AG10803 (cell line): Measurements from ENCODE around the gene TAS1R2.

Experiments used
- DNase-seq: peaks from one replicate; pipeline ENCODE4 v3.0.0; 2010; ENCODE audit warnings: low read depth
- H3K4me3 ChIP-seq: 2 replicates; pipeline ENCODE4 v1.5.1; 2011; ENCODE audit warnings: mild to moderate bottlenecking, low read length, control low read depth
- CTCF ChIP-seq: conservative IDR thresholded peaks from 2 replicates; pipeline ENCODE4 v1.5.1; 2011; ENCODE audit warnings: mild to moderate bottlenecking, low read length, control low read depth, inconsistent platforms

TAS1R2 gene

DNA sequence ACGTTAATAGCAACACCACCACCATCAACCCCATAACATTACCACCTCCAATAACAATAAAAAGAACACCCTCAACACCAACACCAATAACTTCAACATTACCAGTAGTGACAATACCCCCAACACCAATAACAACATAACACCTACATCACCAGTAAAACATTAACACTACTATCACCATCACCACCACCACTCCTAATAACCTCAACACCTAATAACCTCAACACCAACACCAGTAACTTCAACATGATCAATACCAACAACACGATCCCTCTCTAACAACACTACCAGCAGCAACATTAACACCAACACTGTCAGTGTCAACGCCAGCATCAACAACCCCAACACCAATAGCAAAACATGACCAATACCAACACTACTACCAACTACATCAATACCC lies 57.2 kb downstream of the TAS1R2 start:
- TF ChIP-seq CTCF, result no peak
- DNase-seq, result no peak
- no peak overlapping the region for H3K4me3 ChIP-seq

DNA sequence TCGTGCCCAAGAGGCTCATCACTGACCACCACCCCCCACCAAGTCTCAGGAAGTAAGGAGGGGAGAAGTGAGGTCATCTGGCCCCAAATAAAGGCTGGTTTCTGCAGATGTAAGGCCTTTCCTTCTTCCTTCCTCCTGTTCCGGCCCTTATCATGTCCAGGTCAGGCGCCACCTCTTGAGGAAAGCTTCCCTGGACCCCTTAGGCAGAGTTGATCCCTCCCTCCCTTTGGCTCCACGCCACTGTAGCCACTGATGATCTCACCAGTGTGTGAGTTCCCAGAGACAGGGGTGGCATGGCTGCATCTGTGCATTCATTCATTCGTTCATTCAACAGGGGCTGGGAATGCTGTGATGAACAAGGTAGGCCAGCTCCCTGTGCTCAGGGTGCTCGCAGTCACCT lies 59.2 kb downstream of the TAS1R2 start:
- no peak for TF ChIP-seq CTCF
- no peak for DNase-seq
- no peak overlapping the region for H3K4me3 ChIP-seq

DNA sequence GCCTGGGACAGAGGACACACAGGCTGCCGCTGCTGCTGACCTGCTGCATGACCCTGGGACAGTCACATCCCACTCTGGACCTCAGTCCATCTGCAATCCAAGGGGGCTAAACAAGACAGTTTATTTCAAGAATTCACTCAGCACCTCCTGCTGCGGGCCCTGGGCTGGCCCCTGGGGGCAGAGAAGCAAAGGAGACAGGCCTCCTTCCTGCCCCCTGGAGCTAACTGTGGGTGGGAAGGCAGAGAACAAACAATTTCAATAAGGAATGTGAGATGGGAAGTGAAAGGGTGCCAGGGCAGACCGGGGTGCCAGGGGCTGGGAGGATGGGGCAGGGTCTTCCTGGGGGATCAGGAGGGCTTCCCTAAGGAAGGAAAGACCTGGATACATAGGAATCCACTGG lies 60.0 kb downstream of the TAS1R2 start:
- DNase-seq, result no peak
- H3K4me3 ChIP-seq, result no peak overlapping the region
- TF ChIP-seq CTCF, result no peak

GRCh38 chr1:18798946-18799345 lies 60.5 kb downstream of the TAS1R2 start:
- DNase-seq, result no peak
- no peak overlapping the region for H3K4me3 ChIP-seq
- TF ChIP-seq CTCF, result no peak

DNA sequence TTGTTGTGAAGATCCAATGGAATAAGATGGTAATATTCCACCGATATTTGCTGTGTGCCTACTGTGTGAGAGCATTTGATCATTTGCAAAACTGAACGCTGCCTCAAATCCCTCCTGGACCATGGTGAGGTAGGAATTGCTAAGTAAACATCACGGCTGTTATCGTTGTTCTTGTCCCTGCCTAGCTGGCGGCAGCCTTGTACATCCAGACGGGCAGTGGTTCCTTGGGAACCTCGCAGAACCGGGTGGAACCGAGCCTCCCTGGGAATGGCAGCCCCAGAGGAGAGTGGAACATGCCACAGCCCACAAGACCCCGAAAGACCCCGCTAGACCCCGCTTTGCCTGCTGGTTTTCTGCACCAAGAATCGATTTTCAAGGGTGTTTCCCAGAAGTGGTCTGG lies 60.9 kb downstream of the TAS1R2 start:
- DNase-seq, result no peak
- H3K4me3 ChIP-seq, result no peak overlapping the region
- no peak for TF ChIP-seq CTCF

GRCh38 chr1:18796950-18797349 lies 62.5 kb downstream of the TAS1R2 start:
- H3K4me3 ChIP-seq, result no peak overlapping the region
- no peak for TF ChIP-seq CTCF
- DNase-seq, result no peak

- DNase-seq, result no peak
- no peak for TF ChIP-seq CTCF
- H3K4me3 ChIP-seq, result no peak overlapping the region
Measured at GRCh38 chr1:18795002-18795689, 64.3 kb downstream of the TAS1R2 start.
